ENCODE data around the gene CREBBP.
"Not testable (repeated sequence)": the region's sequence is repeated elsewhere in the genome, so short reads cannot be mapped to it uniquely, and the experiment has no call there.

The CREBBP gene

GRCh38 chr16:3915426-3916260 is 35.1 kb upstream of the CREBBP start:
- TF ChIP-seq NFRKB (IDR thresholded peaks at IDR 0.05): no peak
- no peak for TF ChIP-seq SP1 (IDR thresholded peaks at IDR 0.05)
- TF ChIP-seq L3MBTL2 (conservative IDR thresholded peaks at IDR 0.05): no peak
- no peak for TF ChIP-seq FOXA1 (IDR thresholded peaks at IDR 0.05)
- TF ChIP-seq, protein P1, sequence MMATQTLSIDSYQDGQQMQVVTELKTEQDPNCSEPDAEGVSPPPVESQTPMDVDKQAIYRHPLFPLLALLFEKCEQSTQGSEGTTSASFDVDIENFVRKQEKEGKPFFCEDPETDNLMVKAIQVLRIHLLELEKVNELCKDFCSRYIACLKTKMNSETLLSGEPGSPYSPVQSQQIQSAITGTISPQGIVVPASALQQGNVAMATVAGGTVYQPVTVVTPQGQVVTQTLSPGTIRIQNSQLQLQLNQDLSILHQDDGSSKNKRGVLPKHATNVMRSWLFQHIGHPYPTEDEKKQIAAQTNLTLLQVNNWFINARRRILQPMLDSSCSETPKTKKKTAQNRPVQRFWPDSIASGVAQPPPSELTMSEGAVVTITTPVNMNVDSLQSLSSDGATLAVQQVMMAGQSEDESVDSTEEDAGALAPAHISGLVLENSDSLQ (IDR thresholded peaks at IDR 0.05): no peak
- no peak for TF ChIP-seq FOXK2 (IDR thresholded peaks at IDR 0.05)
- TF ChIP-seq ZNF384 (IDR thresholded peaks at IDR 0.05): no peak
- no peak for DNase-seq (ENCODE audit: extremely low spot score)
- POLR2A ChIA-PET: no interaction called here
- CTCF ChIA-PET: no interaction called here

- CTCF ChIA-PET: no interaction called here
- TF ChIP-seq TARDBP (IDR thresholded peaks at IDR 0.05): no peak
- TF ChIP-seq L3MBTL2 (conservative IDR thresholded peaks at IDR 0.05): no peak
- TF ChIP-seq ZNF384 (IDR thresholded peaks at IDR 0.05): no peak
- POLR2A ChIA-PET: no interaction called here
- DNase-seq (ENCODE audit: extremely low spot score): no peak
Measured at GRCh38 chr16:3912897-3913296, 32.4 kb upstream of the CREBBP start.

DNA sequence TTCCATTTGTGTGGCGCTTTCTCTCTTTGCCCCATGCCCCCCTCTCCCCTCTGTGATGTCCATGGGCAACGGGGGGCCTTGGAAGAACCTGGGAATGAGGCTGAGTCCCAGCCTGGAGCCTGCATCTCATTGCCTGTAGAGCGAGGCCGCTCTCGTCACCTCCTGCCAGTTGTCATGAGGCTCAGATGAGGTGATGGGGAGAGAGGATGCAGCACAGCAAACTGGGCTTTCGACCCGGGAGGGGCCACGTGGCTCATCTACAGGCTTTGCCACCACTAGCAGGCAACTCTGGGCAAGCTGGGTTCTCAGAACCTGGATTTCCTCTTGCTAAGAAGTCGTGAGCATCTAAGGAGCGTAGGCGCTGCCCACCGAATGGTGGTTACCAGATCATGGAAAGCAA is 31.9 kb upstream of the CREBBP start:
- no peak for TF ChIP-seq LEF1 (IDR thresholded peaks at IDR 0.05; ENCODE audit: borderline replicate concordance)
- no peak for TF ChIP-seq ARNT (IDR thresholded peaks at IDR 0.05)
- TF ChIP-seq ZNF384 (IDR thresholded peaks at IDR 0.05): no peak
- TF ChIP-seq SUZ12 (IDR thresholded peaks at IDR 0.05): no peak
- TF ChIP-seq CTBP1 (IDR thresholded peaks at IDR 0.05; ENCODE audit: borderline replicate concordance): no peak
- TF ChIP-seq FOXA1 (IDR thresholded peaks at IDR 0.05): no peak
- no peak for TF ChIP-seq FOXK2 (IDR thresholded peaks at IDR 0.05)
- TF ChIP-seq L3MBTL2 (conservative IDR thresholded peaks at IDR 0.05): no peak
- no peak for TF ChIP-seq NFRKB (IDR thresholded peaks at IDR 0.05)
- CTCF ChIA-PET: no interaction called here
- DNase-seq (ENCODE audit: extremely low spot score): no peak
- POLR2A ChIA-PET: no interaction called here

- POLR2A ChIA-PET; CTCF ChIA-PET; DNase-seq (ENCODE audit: extremely low spot score): not testable (repeated sequence)
Measured at GRCh38 chr16:3911741-3912140, 31.2 kb upstream of the CREBBP start.

DNA sequence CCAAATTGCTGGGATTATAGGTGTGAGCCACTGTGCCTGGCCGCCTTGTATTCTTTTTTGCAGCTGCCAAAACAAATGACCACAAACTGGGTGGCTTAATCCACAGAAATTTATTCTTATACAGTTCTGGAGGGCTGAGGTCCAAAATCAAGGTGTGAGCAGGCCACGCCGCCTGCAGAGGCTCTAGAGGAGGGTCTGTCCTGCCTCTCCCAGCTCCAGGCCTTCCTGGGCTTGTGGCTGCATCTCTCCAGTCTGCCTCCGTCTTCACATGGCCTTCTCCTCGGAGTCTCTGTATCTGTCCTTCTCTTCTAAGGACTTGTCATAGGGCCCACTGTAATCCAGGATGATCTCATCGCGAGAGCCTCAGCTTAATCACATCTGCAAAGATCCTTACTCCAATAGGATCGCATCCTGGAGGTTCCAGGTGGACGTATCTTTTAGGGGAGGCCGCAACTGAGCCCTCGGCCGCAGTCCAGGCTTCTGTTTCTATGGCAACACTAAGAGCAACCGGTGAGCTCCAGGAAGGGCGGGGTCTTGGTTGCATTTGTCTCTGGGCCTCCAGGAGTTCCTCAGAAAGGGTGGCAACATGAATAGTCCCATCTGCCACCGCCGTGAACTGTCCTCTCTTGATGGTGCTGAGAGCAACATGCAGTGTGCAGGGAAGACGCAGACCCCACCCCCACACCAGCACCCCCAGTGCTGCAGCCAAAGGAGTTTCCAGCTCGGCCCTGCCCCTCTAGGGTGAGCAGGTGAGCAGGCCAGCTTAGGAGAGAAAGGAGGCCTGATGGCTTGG is 29.5 kb upstream of the CREBBP start:
- TF ChIP-seq SP1 (IDR thresholded peaks at IDR 0.05): no peak
- TF ChIP-seq ELF4 (IDR thresholded peaks at IDR 0.05): no peak
- TF ChIP-seq SUZ12 (IDR thresholded peaks at IDR 0.05): no peak
- no peak for TF ChIP-seq TARDBP (IDR thresholded peaks at IDR 0.05)
- TF ChIP-seq NFRKB (IDR thresholded peaks at IDR 0.05): no peak
- TF ChIP-seq L3MBTL2 (conservative IDR thresholded peaks at IDR 0.05): no peak
- TF ChIP-seq BHLHE40 (IDR thresholded peaks at IDR 0.05; ENCODE audit: borderline replicate concordance): no peak
- TF ChIP-seq FOXK2 (IDR thresholded peaks at IDR 0.05): no peak
- no peak for TF ChIP-seq ZNF384 (IDR thresholded peaks at IDR 0.05)
- TF ChIP-seq FOXM1 (IDR thresholded peaks at IDR 0.05; ENCODE audit: borderline replicate concordance): no peak
- no peak for TF ChIP-seq FOXA1 (IDR thresholded peaks at IDR 0.05)
- TF ChIP-seq CTBP1 (IDR thresholded peaks at IDR 0.05; ENCODE audit: borderline replicate concordance): no peak
- TF ChIP-seq, protein P1 (IDR thresholded peaks at IDR 0.05): no peak
- TF ChIP-seq ARNT (IDR thresholded peaks at IDR 0.05): no peak
- no peak for TF ChIP-seq HDGF (IDR thresholded peaks at IDR 0.05; ENCODE audit: borderline replicate concordance)
- no peak for TF ChIP-seq LEF1 (IDR thresholded peaks at IDR 0.05; ENCODE audit: borderline replicate concordance)
- POLR2A ChIA-PET: no interaction called here
- no peak for DNase-seq (ENCODE audit: extremely low spot score)
- CTCF ChIA-PET: no interaction called here

GRCh38 chr16:3908951-3909437 is 28.5 kb upstream of the CREBBP start:
- ChIA-PET CTCF (no interaction called here), POLR2A (no interaction called here)
- no peak for DNase-seq (ENCODE audit: extremely low spot score)
- no peak for TF ChIP-seq FOXM1 (IDR thresholded peaks at IDR 0.05; ENCODE audit: borderline replicate concordance)

GRCh38 chr16:3907586-3907985 is 27.1 kb upstream of the CREBBP start:
- POLR2A ChIA-PET: no interaction called here
- no peak for TF ChIP-seq SP1 (IDR thresholded peaks at IDR 0.05)
- no peak for TF ChIP-seq FOXM1 (IDR thresholded peaks at IDR 0.05; ENCODE audit: borderline replicate concordance)
- TF ChIP-seq FOXK2 (IDR thresholded peaks at IDR 0.05): no peak
- no peak for TF ChIP-seq TARDBP (IDR thresholded peaks at IDR 0.05)
- no peak for TF ChIP-seq L3MBTL2 (conservative IDR thresholded peaks at IDR 0.05)
- TF ChIP-seq NFRKB (IDR thresholded peaks at IDR 0.05): no peak
- TF ChIP-seq ZNF384 (IDR thresholded peaks at IDR 0.05): no peak
- TF ChIP-seq ELF4 (IDR thresholded peaks at IDR 0.05): no peak
- no peak for TF ChIP-seq FOXA1 (IDR thresholded peaks at IDR 0.05)
- CTCF ChIA-PET: no interaction called here
- DNase-seq (ENCODE audit: extremely low spot score): no peak
